WTC11 (cell line): ENCODE measurements around the gene MDGA2. TPM values are rescaled to one million over a fixed set of nuclear protein-coding genes. Genes with fewer than 3 reads are reported as not detected.

ENCODE experiments used
- ATAC-seq: fragments of 200-7000 bp; cut with Tn5 transposase; 2 replicates; pipeline ENCODE4 v1.10.0; 2021; ENCODE audit warnings: mild to moderate bottlenecking, moderate library complexity
- CTCF ChIA-PET: fragments of 300-600 bp; sonication (Branson Sonifier 250); formaldehyde crosslinking; loops from one replicate; lab custom pipeline; 2021; ENCODE audit warnings: antibody characterized with exemption; lab: Charles Lee
- POLR2A ChIA-PET: fragments of 350-600 bp; sonication (Branson Sonifier 250); formaldehyde crosslinking; loops from one replicate; lab custom pipeline; 2021; ENCODE audit warnings: antibody characterized with exemption; lab: Charles Lee
- DNase-seq: peaks from one replicate; pipeline ENCODE4 v3.0.0; 2021; ENCODE audit warnings: low spot score
- H3K27ac Mint-ChIP-seq: 2 replicates; pipeline ENCODE4 v1.8.0; 2021; ENCODE audit warnings: mixed read lengths
- H3K27me3 Mint-ChIP-seq: 2 replicates; pipeline ENCODE4 v1.8.0; 2021; ENCODE audit warnings: low read depth, mild to moderate bottlenecking, moderate library complexity, mixed read lengths
- H3K36me3 Mint-ChIP-seq: 2 replicates; pipeline ENCODE4 v1.8.0; 2021; ENCODE audit warnings: mixed read lengths
- H3K4me1 Mint-ChIP-seq: 2 replicates; pipeline ENCODE4 v1.8.0; 2022; ENCODE audit warnings: mixed read lengths
- H3K4me3 Mint-ChIP-seq: 2 replicates; pipeline ENCODE4 v1.8.0; 2021; ENCODE audit warnings: mild to moderate bottlenecking, moderate library complexity, mixed read lengths
- H3K9me3 Mint-ChIP-seq: 2 replicates; pipeline ENCODE4 v1.8.0; 2021; ENCODE audit warnings: mixed read lengths
- ATF1 ChIP-seq: sonication (generic); formaldehyde crosslinking; IDR thresholded peaks from 2 replicates; pipeline ENCODE4 v1.8.1; 2023; ENCODE audit warnings: mild to moderate bottlenecking, moderate library complexity, missing genetic modification reagents
- ATF2 ChIP-seq: sonication (generic); formaldehyde crosslinking; IDR thresholded peaks from 2 replicates; pipeline ENCODE4 v1.8.1; 2022; ENCODE audit warnings: low read depth, missing genetic modification reagents, borderline replicate concordance
- CBFB ChIP-seq: sonication (generic); formaldehyde crosslinking; IDR thresholded peaks from 2 replicates; pipeline ENCODE4 v1.8.1; 2022; ENCODE audit warnings: mild to moderate bottlenecking, low read depth, missing genetic modification reagents
- CREB1 ChIP-seq: sonication (generic); formaldehyde crosslinking; IDR thresholded peaks from 2 replicates; pipeline ENCODE4 v1.8.0; 2023; ENCODE audit warnings: mild to moderate bottlenecking, missing genetic modification reagents
- CREM ChIP-seq: sonication (generic); formaldehyde crosslinking; IDR thresholded peaks from 2 replicates; pipeline ENCODE4 v1.8.1; 2022; ENCODE audit warnings: mild to moderate bottlenecking, missing genetic modification reagents, moderate library complexity
- E2F4 ChIP-seq: sonication (generic); formaldehyde crosslinking; IDR thresholded peaks from 2 replicates; pipeline ENCODE4 v1.8.1; 2022; ENCODE audit warnings: low read depth, mild to moderate bottlenecking, moderate library complexity, missing genetic modification reagents, borderline replicate concordance
- FOXP1 ChIP-seq: sonication (generic); formaldehyde crosslinking; IDR thresholded peaks from 2 replicates; pipeline ENCODE4 v1.8.0; 2022; ENCODE audit warnings: missing genetic modification reagents, mild to moderate bottlenecking, moderate library complexity, borderline replicate concordance
- GRHL2 ChIP-seq: fragments of 250-450 bp; sonication (Bioruptor Pico); IDR thresholded peaks from 2 replicates; pipeline ENCODE4 v1.8.0; 2022; ENCODE audit warnings: mild to moderate bottlenecking, moderate library complexity; ENCODE audit not compliant: insufficient replicate concordance, severe bottlenecking
- MXD4 ChIP-seq: fragments of 250-450 bp; sonication (Bioruptor Pico); IDR thresholded peaks from 2 replicates; pipeline ENCODE4 v1.8.0; 2021; ENCODE audit warnings: mild to moderate bottlenecking, moderate library complexity, borderline replicate concordance
- MYBL2 ChIP-seq: sonication (generic); formaldehyde crosslinking; IDR thresholded peaks from 2 replicates; pipeline ENCODE4 v1.8.1; 2023; ENCODE audit warnings: mild to moderate bottlenecking, moderate library complexity, missing genetic modification reagents
- NFATC4 ChIP-seq: fragments of 250-450 bp; sonication (Bioruptor Pico); IDR thresholded peaks from 2 replicates; pipeline ENCODE4 v1.9.0; 2021; ENCODE audit warnings: mild to moderate bottlenecking
- NR1H2 ChIP-seq: sonication (generic); formaldehyde crosslinking; IDR thresholded peaks from 2 replicates; pipeline ENCODE4 v1.9.0; 2021; ENCODE audit warnings: mild to moderate bottlenecking, moderate library complexity, missing genetic modification reagents
- NR2C2 ChIP-seq: sonication (generic); formaldehyde crosslinking; IDR thresholded peaks from 2 replicates; pipeline ENCODE4 v1.8.0; 2022; ENCODE audit warnings: mild to moderate bottlenecking, missing genetic modification reagents
- OVOL2 ChIP-seq: fragments of 250-450 bp; sonication (Bioruptor Pico); IDR thresholded peaks from 2 replicates; pipeline ENCODE4 v1.9.0; 2021; ENCODE audit warnings: mild to moderate bottlenecking, borderline replicate concordance
- SP1 ChIP-seq: sonication (generic); formaldehyde crosslinking; conservative IDR thresholded peaks from 2 replicates; pipeline ENCODE4 v1.8.1; 2022; ENCODE audit warnings: missing genetic modification reagents
- ZBTB43 ChIP-seq: sonication (generic); formaldehyde crosslinking; IDR thresholded peaks from 2 replicates; pipeline ENCODE4 v1.8.1; 2023; ENCODE audit warnings: mild to moderate bottlenecking, missing genetic modification reagents
- ZMAT4 ChIP-seq: fragments of 250-450 bp; sonication (Bioruptor Pico); IDR thresholded peaks from 2 replicates; pipeline ENCODE4 v1.9.0; 2021; ENCODE audit warnings: mild to moderate bottlenecking
- ZNF219 ChIP-seq: sonication (generic); formaldehyde crosslinking; IDR thresholded peaks from 2 replicates; pipeline ENCODE4 v1.8.0; 2023; ENCODE audit warnings: missing genetic modification reagents, mild to moderate bottlenecking, borderline replicate concordance
- ZNF263 ChIP-seq: sonication (generic); formaldehyde crosslinking; IDR thresholded peaks from 2 replicates; pipeline ENCODE4 v1.8.1; 2022; ENCODE audit warnings: low read depth, mild to moderate bottlenecking, moderate library complexity, missing genetic modification reagents
- ZNF423 ChIP-seq: fragments of 250-450 bp; sonication (Bioruptor Pico); IDR thresholded peaks from 2 replicates; pipeline ENCODE4 v2.1.2; 2022; ENCODE audit warnings: mild to moderate bottlenecking, moderate library complexity
- ZNF425 ChIP-seq: fragments of 250-450 bp; sonication (Bioruptor Pico); conservative IDR thresholded peaks from 2 replicates; pipeline ENCODE4 v1.9.0; 2021; ENCODE audit warnings: mild to moderate bottlenecking
- ZNF532 ChIP-seq: fragments of 250-450 bp; sonication (Bioruptor Pico); IDR thresholded peaks from 2 replicates; pipeline ENCODE4 v1.9.0; 2021; ENCODE audit warnings: mild to moderate bottlenecking, borderline replicate concordance
- ZNF671 ChIP-seq: fragments of 250-450 bp; sonication (Bioruptor Pico); IDR thresholded peaks from 2 replicates; pipeline ENCODE4 v1.8.0; 2021; ENCODE audit warnings: mild to moderate bottlenecking
- ZSCAN18 ChIP-seq: fragments of 250-450 bp; sonication (Bioruptor Pico); IDR thresholded peaks from 2 replicates; pipeline ENCODE4 v2.1.2; 2022; ENCODE audit warnings: mild to moderate bottlenecking, moderate library complexity
- total RNA-seq: library from RNA; stranded (reverse); gene quantifications from 3 replicates; pipeline ENCODE4 v1.2.3, GENCODE V29; 2021

MDGA2 gene
- total RNA-seq, 1 experiment from 2014 or later = 4.9 TPM

GRCh38 chr14:46973295-46973694 is 702.1 kb downstream of the MDGA2 start:
- H3K4me1 Mint-ChIP-seq = no peaks in the 10 kb centered on the region
- ChIA-PET POLR2A (no interaction called here), CTCF (no interaction called here)
- H3K9me3 Mint-ChIP-seq = peaks cover 22% of the 10 kb centered on the region
- no peak for ATAC-seq
- TF ChIP-seq NR1H2 (CRISPR knock-in tag) (no peak), SP1 (CRISPR knock-in tag) (no peak), CBFB (CRISPR knock-in tag) (no peak), E2F4 (CRISPR knock-in tag) (no peak), ZBTB43 (CRISPR knock-in tag) (no peak), NFATC4 (CRISPR knock-in tag) (no peak), ZNF219 (CRISPR knock-in tag) (no peak), GRHL2 (CRISPR knock-in tag) (no peak), FOXP1 (no peak), ZNF263 (CRISPR knock-in tag) (no peak), NR2C2 (CRISPR knock-in tag) (no peak), ATF2 (CRISPR knock-in tag) (no peak), ZNF423 (CRISPR knock-in tag) (no peak), CREB1 (CRISPR knock-in tag) (no peak), ZNF671 (CRISPR knock-in tag) (no peak), ZNF425 (CRISPR knock-in tag) (no peak), OVOL2 (CRISPR knock-in tag) (no peak)
- no peak for DNase-seq
- H3K4me3 Mint-ChIP-seq = no peak overlapping the region
- H3K27ac Mint-ChIP-seq = no peak overlapping the region
- H3K36me3 Mint-ChIP-seq = 0 out of 2 replicates have a peak, but pooled peaks cover 2% of the 10 kb centered on the region
- no peaks in the 10 kb centered on the region; the same call in 1 of the 2 replicates for H3K27me3 Mint-ChIP-seq

- ChIA-PET POLR2A (no interaction called here), CTCF (no interaction called here)
- DNase-seq (no peak), ATAC-seq (no peak)
- Mint-ChIP-seq H3K4me3 (no peak overlapping the region), H3K27me3 (no peaks in the 10 kb centered on the region), H3K36me3 (peaks cover 9% of the 10 kb centered on the region; the same call in 1 of the 2 replicates), H3K4me1 (no peaks in the 10 kb centered on the region), H3K27ac (no peak overlapping the region), H3K9me3 (peaks cover 32% of the 10 kb centered on the region)
- no peak for TF ChIP-seq MXD4 (CRISPR knock-in tag)
- TF ChIP-seq ZSCAN18 (CRISPR knock-in tag) = no peak
- no peak for TF ChIP-seq ZMAT4 (CRISPR knock-in tag)
- no peak for TF ChIP-seq CREM
- no peak for TF ChIP-seq ZNF532 (CRISPR knock-in tag)
- TF ChIP-seq MYBL2 = no peak
- no peak for TF ChIP-seq ATF1 (CRISPR knock-in tag)
Measured at GRCh38 chr14:46964378-46964777, 711.0 kb downstream of the MDGA2 start.
